Measurements from ENCODE around the gene CCR4.
"Not testable (repeated sequence)": the region's sequence is repeated elsewhere in the genome, so short reads cannot be mapped to it uniquely, and the experiment has no call there.

Gene CCR4

GRCh38 chr3:32951410-32951811, at the start of gene CCR4:
CCR4 (plus strand) TSS chr3:32951644; CDS start chr3:32953423, 1,779 bp downstream.
- in situ Hi-C loops (cut with HindIII; ENCODE audit: low pct_ligation_motif_present, low sequenced_read_pairs): no loop called here
- DNase-seq: no peak

DNA sequence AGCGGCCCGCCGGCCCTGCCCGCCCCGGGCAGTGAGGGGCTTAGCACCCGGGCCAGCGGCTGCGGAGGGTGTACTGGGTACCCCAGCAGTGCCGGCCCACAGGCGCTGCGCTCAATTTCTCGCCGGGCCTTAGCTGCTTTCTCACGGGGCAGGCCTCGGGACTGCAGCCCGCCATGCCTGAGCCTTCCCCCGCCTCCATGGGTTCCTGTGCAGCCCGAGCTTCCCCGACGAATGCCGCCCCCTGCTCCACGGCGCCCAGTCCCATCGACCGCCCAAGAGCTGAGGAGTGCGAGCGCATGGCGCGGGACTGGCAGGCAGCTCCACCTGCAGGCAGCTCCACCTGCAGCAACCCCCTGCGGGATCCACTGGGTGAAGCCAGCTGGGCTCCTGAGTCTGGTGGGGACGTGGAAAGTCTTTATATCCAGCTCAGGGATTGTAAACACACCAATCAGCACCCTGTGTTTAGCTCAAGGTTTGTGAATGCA, 48.5 kb upstream of the CCR4 start:
- H3K4me3 ChIP-seq (ENCODE audit: low read depth, low read length): peak overlapping the region; percentile 22
- DNase-seq; H3K27ac ChIP-seq; H3K27me3 ChIP-seq (replicated peaks); H3K36me3 ChIP-seq (replicated peaks); in situ Hi-C loops (cut with HindIII; ENCODE audit: low pct_ligation_motif_present, low sequenced_read_pairs): not testable (repeated sequence)
- TF ChIP-seq, protein P1, sequence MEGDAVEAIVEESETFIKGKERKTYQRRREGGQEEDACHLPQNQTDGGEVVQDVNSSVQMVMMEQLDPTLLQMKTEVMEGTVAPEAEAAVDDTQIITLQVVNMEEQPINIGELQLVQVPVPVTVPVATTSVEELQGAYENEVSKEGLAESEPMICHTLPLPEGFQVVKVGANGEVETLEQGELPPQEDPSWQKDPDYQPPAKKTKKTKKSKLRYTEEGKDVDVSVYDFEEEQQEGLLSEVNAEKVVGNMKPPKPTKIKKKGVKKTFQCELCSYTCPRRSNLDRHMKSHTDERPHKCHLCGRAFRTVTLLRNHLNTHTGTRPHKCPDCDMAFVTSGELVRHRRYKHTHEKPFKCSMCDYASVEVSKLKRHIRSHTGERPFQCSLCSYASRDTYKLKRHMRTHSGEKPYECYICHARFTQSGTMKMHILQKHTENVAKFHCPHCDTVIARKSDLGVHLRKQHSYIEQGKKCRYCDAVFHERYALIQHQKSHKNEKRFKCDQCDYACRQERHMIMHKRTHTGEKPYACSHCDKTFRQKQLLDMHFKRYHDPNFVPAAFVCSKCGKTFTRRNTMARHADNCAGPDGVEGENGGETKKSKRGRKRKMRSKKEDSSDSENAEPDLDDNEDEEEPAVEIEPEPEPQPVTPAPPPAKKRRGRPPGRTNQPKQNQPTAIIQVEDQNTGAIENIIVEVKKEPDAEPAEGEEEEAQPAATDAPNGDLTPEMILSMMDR (IDR thresholded peaks at IDR 0.05; ENCODE audit: low read depth, low read length, missing control alignments): peak; percentile 36

More at GRCh38 chr3:32951410-32951811, at the start of gene CCR4:
- Histone ChIP-seq H3K27me3 (replicated peaks) (no peaks in the 10 kb centered on the region), H3K4me3 (ENCODE audit: low read depth, low read length) (no peak within 1 kb of the TSS), H3K27ac (no peak within 1 kb of the TSS), H3K36me3 (replicated peaks) (no peaks in the 10 kb centered on the region)
- TF ChIP-seq, protein P1 (IDR thresholded peaks at IDR 0.05; ENCODE audit: low read depth, low read length, missing control alignments): no peak

DNA sequence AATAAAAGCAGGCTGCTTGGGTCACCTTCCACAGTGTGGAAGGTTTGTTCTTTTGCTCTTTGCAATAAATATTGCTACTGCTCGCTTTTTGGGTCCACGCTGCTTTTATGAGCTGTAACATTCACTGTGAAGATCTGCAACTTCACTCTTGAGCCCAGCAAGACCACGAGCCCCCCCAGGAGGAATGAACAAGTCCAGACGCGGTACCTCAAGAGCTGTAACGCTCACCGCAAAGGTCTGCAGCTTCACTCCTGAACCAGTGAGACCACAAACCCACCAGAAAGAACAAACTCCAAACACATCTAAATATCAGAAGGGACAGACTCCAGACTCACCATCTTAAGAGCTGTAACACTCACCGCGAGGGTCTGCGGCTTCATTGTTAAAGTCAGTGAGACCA, 47.5 kb upstream of the CCR4 start:
- Histone ChIP-seq H3K27ac (no peak overlapping the region), H3K27me3 (replicated peaks) (no peaks in the 10 kb centered on the region), H3K4me3 (ENCODE audit: low read depth, low read length) (no peak overlapping the region), H3K36me3 (replicated peaks) (no peaks in the 10 kb centered on the region)
- TF ChIP-seq, protein P1 (IDR thresholded peaks at IDR 0.05; ENCODE audit: low read depth, low read length, missing control alignments): no peak
- in situ Hi-C loops (cut with HindIII; ENCODE audit: low pct_ligation_motif_present, low sequenced_read_pairs): no loop called here
- DNase-seq: no peak

DNA sequence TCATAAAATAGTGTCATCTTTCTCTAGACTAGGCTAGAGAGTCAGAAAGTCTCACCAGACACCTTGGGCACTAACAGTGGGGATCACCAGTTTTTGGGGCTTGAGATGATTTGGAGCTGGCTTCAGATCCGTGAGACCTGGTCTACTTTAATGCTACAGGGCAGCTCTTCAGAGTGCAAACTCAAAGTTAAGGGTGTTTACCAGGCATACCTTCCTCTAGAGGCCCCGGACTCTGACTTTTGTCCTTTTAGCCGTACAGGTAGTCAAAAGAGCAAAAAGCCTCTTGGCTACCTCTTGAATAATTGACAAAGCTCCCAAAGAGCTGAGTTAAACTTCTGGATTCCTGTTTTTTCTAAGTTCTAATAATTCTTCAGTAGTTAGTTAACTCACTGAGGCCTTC, 41.4 kb upstream of the CCR4 start:
- TF ChIP-seq, protein P1 (IDR thresholded peaks at IDR 0.05; ENCODE audit: low read depth, low read length, missing control alignments): no peak
- DNase-seq: no peak
- in situ Hi-C loops (cut with HindIII; ENCODE audit: low pct_ligation_motif_present, low sequenced_read_pairs): no loop called here
- Histone ChIP-seq H3K4me3 (ENCODE audit: low read depth, low read length) (no peak overlapping the region), H3K27ac (no peak overlapping the region), H3K27me3 (replicated peaks) (no peaks in the 10 kb centered on the region), H3K36me3 (replicated peaks) (no peaks in the 10 kb centered on the region)

DNA sequence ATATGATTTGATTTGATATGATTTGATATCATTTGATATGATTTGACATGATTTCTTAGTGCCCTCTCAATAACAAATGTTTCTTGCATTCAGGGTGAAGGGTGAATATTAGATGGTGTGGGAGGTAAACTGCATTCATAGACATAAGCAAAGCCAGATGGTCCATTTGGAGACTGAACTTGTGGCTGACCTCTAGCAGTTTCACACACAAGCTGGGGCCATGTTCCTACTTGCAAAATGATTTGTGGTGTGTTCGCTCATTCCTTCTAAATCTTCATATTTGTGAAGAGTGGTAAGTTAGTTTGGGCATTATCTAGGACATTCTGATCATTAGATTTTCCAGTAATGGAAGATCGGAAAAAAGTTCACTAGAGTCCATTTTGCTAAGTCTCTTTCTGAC, 40.5 kb upstream of the CCR4 start:
- no peak for DNase-seq
- no peak overlapping the region for H3K27ac ChIP-seq
- no peaks in the 10 kb centered on the region for H3K36me3 ChIP-seq (replicated peaks)
- H3K27me3 ChIP-seq (replicated peaks): no peaks in the 10 kb centered on the region
- in situ Hi-C loops (cut with HindIII; ENCODE audit: low pct_ligation_motif_present, low sequenced_read_pairs): no loop called here
- no peak overlapping the region for H3K4me3 ChIP-seq (ENCODE audit: low read depth, low read length)
- TF ChIP-seq, protein P1 (IDR thresholded peaks at IDR 0.05; ENCODE audit: low read depth, low read length, missing control alignments): no peak

DNA sequence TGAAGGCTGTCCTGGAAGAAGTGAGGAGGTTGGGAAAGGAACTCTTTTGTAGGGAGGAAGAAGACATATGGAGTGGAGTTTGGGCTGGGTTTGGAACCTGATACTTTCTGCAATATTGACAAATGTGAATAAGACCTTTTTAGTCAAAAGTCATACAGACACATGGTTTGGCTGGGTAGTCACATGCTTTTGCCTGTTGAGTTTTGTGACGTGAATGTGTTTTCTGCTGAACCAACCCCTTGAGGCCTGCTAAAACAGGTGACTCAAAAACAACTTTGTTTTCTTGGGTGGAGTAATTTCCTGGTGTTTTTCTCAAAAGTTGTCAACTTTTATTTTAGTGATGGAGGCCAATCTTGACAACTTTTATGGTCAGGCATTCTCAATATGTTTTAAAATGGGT, 39.4 kb upstream of the CCR4 start:
- Histone ChIP-seq H3K36me3 (replicated peaks) (no peaks in the 10 kb centered on the region), H3K27ac (no peak overlapping the region), H3K4me3 (ENCODE audit: low read depth, low read length) (no peak overlapping the region), H3K27me3 (replicated peaks) (no peaks in the 10 kb centered on the region)
- in situ Hi-C loops (cut with HindIII; ENCODE audit: low pct_ligation_motif_present, low sequenced_read_pairs): no loop called here
- DNase-seq: no peak
- TF ChIP-seq, protein P1 (IDR thresholded peaks at IDR 0.05; ENCODE audit: low read depth, low read length, missing control alignments): no peak
